ENCODE results near the gene RHEB. TPM values are rescaled to one million over a fixed set of nuclear protein-coding genes. Genes with fewer than 3 reads are reported as not detected.

The RHEB gene
- total and polyA plus RNA-seq, 2 donors (not counting 1 experiment from before 2014, with no cell fraction given): 9.3 to 40.3 TPM

DNA sequence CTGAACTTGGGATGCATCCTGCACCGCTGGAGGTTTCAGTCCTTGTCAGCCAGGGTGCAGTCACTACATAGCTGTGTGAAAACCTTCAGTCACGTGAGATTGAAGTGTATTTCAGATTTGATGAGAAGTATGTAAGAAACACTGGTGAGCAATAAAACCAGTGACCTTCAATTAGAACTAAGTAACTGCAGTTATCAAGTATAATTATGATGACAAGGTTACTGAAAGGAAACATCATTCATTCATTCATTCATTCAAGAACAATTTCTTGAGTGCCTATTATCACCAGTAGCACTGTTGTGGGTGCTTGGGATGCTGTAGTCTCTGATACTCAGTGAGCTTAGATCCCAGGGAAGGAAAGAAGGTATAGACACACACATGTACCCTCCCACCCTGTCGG, 33.6 kb downstream of the RHEB start:
- Histone ChIP-seq H3K27me3 (replicated peaks in 1 of 4; ENCODE audit: control extremely low read depth in 1 of 4, control insufficient read depth in 3 of 4, insufficient read depth in 4 of 4, low read length in 3 of 4) (no peaks in the 10 kb centered on the region), H2AFZ (ENCODE audit: insufficient read depth, low read depth, low read length, poor library complexity, severe bottlenecking) (no peak overlapping the region), H3K4me1 (ENCODE audit: control insufficient read depth in 2 of 2, insufficient read depth in 2 of 2, low read length in 2 of 2) (peaks cover 12 to 13% of the 10 kb centered on the region in 2 donors), H3K4me2 (replicated peaks; ENCODE audit: low read depth, low read length, poor library complexity, severe bottlenecking) (peak overlapping the region; percentile 1), H4K20me1 (ENCODE audit: control insufficient read depth, insufficient read depth, low read length, poor library complexity, severe bottlenecking) (peaks cover 38% of the 10 kb centered on the region), H3K27ac (ENCODE audit: low read length in 2 of 2) (no peak overlapping the region), H3K4me3 (ENCODE audit: control extremely low read depth in 1 of 5, extremely low read depth in 1 of 5, insufficient read depth in 1 of 5, low read depth in 2 of 5, low read length in 4 of 5) (no peak overlapping the region), H3K36me3 (replicated peaks in 1 of 2; ENCODE audit: control extremely low read depth in 1 of 2, control insufficient read depth in 1 of 2, extremely low read depth in 1 of 2, insufficient read depth in 2 of 2, low read length in 1 of 2) (peaks cover 3 to 72% of the 10 kb centered on the region in 2 experiments), H3K79me2 (ENCODE audit: control insufficient read depth, insufficient read depth, low read length) (peaks cover 54% of the 10 kb centered on the region), H3K9me3 (ENCODE audit: control extremely low read depth in 1 of 3, control insufficient read depth in 2 of 3, insufficient read depth in 1 of 3, low read length in 2 of 3) (no peaks in the 10 kb centered on the region), H3K9ac (ENCODE audit: low read length) (no peak overlapping the region)
- 90% methylated on average over 2 of the region's 3 CpGs for WGBS (ENCODE audit: insufficient coverage)
- TF ChIP-seq EZH2 (IDR thresholded peaks at IDR 0.05; ENCODE audit: borderline replicate concordance, insufficient read depth, low read depth, low read length, poor library complexity, severe bottlenecking): no peak
- TF ChIP-seq, protein P1, sequence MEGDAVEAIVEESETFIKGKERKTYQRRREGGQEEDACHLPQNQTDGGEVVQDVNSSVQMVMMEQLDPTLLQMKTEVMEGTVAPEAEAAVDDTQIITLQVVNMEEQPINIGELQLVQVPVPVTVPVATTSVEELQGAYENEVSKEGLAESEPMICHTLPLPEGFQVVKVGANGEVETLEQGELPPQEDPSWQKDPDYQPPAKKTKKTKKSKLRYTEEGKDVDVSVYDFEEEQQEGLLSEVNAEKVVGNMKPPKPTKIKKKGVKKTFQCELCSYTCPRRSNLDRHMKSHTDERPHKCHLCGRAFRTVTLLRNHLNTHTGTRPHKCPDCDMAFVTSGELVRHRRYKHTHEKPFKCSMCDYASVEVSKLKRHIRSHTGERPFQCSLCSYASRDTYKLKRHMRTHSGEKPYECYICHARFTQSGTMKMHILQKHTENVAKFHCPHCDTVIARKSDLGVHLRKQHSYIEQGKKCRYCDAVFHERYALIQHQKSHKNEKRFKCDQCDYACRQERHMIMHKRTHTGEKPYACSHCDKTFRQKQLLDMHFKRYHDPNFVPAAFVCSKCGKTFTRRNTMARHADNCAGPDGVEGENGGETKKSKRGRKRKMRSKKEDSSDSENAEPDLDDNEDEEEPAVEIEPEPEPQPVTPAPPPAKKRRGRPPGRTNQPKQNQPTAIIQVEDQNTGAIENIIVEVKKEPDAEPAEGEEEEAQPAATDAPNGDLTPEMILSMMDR (IDR thresholded peaks at IDR 0.05): no peak
- CTCF ChIA-PET: interaction anchor here (0.5 kb wide), 1 partner anchor 40 kb away, joined by 3 read pairs; no protein-coding TSS in a partner anchor
- no peak overlapping the region for H3K4me3 Mint-ChIP-seq
- H3K27ac Mint-ChIP-seq: no peak overlapping the region
- DNase-seq: no peak
- ATAC-seq (ENCODE audit: low read depth): no peak
- POLR2A ChIA-PET: no interaction called here
- no peaks in the 10 kb centered on the region for H3K9me3 Mint-ChIP-seq (ENCODE audit: insufficient read depth)
- intact Hi-C loops (cut with micrococcal nuclease): no loop called here
- H3K27me3 Mint-ChIP-seq: no peaks in the 10 kb centered on the region
- H3K4me1 Mint-ChIP-seq: peaks cover 14% of the 10 kb centered on the region

DNA sequence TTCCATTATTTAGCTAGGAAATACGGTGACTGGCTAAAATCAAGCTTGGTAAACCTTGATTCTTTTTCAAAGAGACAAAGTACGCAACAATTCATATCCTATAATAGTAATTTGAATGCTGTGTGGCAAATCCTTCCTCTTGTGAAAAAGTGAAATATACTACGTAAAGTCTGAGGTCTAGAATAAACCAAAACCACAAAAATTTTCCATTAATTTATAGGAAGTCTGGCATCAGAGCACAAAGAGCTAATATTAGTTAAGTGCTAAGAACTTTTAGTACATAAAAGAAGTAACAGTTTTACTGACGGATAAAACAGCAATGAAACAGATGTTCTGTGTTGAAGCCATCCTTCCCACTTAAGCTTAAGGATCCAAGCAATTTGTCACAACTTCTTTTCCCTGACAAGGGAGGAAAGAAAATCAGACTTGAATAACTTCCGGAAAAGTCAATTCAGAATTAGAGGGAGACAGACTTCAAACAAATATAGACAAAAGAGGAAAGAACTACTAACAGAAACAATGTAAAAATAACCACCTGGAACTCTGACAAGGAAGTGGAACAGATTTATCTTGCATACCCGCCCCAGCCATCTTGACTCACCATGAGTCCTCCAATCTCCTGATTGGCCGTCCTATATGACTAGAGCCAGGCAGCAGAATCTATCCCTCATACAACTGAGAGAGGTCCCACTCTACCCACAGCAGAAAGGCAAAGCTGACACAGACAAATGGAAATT, 34.6 kb downstream of the RHEB start:
- Histone ChIP-seq H3K4me2 (replicated peaks; ENCODE audit: low read depth, low read length, poor library complexity, severe bottlenecking) (peak overlapping the region; percentile 1), H3K79me2 (ENCODE audit: control insufficient read depth, insufficient read depth, low read length) (peaks cover 48% of the 10 kb centered on the region), H4K20me1 (ENCODE audit: control insufficient read depth, insufficient read depth, low read length, poor library complexity, severe bottlenecking) (peaks cover 28% of the 10 kb centered on the region), H3K36me3 (replicated peaks in 1 of 2; ENCODE audit: control extremely low read depth in 1 of 2, control insufficient read depth in 1 of 2, extremely low read depth in 1 of 2, insufficient read depth in 2 of 2, low read length in 1 of 2) (peaks cover 3 to 70% of the 10 kb centered on the region in 2 experiments), H3K27ac (ENCODE audit: low read length in 2 of 2) (no peak overlapping the region), H3K27me3 (replicated peaks in 1 of 4; ENCODE audit: control extremely low read depth in 1 of 4, control insufficient read depth in 3 of 4, insufficient read depth in 4 of 4, low read length in 3 of 4) (no peaks in the 10 kb centered on the region), H3K9ac (ENCODE audit: low read length) (no peak overlapping the region), H3K4me3 (ENCODE audit: control extremely low read depth in 1 of 5, extremely low read depth in 1 of 5, insufficient read depth in 1 of 5, low read depth in 2 of 5, low read length in 4 of 5) (no peak overlapping the region), H2AFZ (ENCODE audit: insufficient read depth, low read depth, low read length, poor library complexity, severe bottlenecking) (no peak overlapping the region), H3K4me1 (ENCODE audit: control insufficient read depth in 2 of 2, insufficient read depth in 2 of 2, low read length in 2 of 2) (peaks cover 12 to 13% of the 10 kb centered on the region in 2 donors), H3K9me3 (ENCODE audit: control extremely low read depth in 1 of 3, control insufficient read depth in 2 of 3, insufficient read depth in 1 of 3, low read length in 2 of 3) (no peaks in the 10 kb centered on the region)
- WGBS (ENCODE audit: insufficient coverage): 11% methylated on average over 2 of the region's 7 CpGs
- intact Hi-C loops (cut with micrococcal nuclease): no loop called here
- CTCF ChIA-PET: no interaction called here
- Mint-ChIP-seq H3K27me3 (no peaks in the 10 kb centered on the region), H3K9me3 (ENCODE audit: insufficient read depth) (no peaks in the 10 kb centered on the region), H3K4me3 (peak overlapping the region; percentile 4), H3K27ac (peak overlapping the region; percentile 4), H3K4me1 (peaks cover 14% of the 10 kb centered on the region)
- DNase-seq (peak; percentile 27), ATAC-seq (ENCODE audit: low read depth) (no peak)
- POLR2A ChIA-PET: no interaction called here
- TF ChIP-seq EZH2 (IDR thresholded peaks at IDR 0.05; ENCODE audit: borderline replicate concordance, insufficient read depth, low read depth, low read length, poor library complexity, severe bottlenecking): no peak
- TF ChIP-seq, protein P1 (IDR thresholded peaks at IDR 0.05): no peak
